H9 (cell line): Measurements from ENCODE around the gene EAF2. TPM values are rescaled to one million over a fixed set of nuclear protein-coding genes. Genes with fewer than 3 reads are reported as not detected.

Experiments
- DNase-seq: peaks from one replicate; pipeline ENCODE4 v3.0.0-alpha.2; 2017
- H2AFZ ChIP-seq: one replicate; pipeline ENCODE4 v1.6.1; 2013; ENCODE audit warnings: mild to moderate bottlenecking, low read length, control low read depth, moderate library complexity
- H2AK5ac ChIP-seq: 2 replicates; pipeline ENCODE4 v1.6.1; 2013; ENCODE audit warnings: low read length, control low read depth, mixed read lengths; ENCODE audit not compliant: insufficient read length
- H2BK120ac ChIP-seq: one replicate; pipeline ENCODE4 v1.6.1; 2013; ENCODE audit warnings: low read depth, mild to moderate bottlenecking, low read length, control low read depth, inconsistent platforms; ENCODE audit not compliant: poor library complexity, severe bottlenecking
- H2BK12ac ChIP-seq: 2 replicates; pipeline ENCODE4 v1.6.1; 2013; ENCODE audit warnings: low read length, control low read depth, mixed read lengths, low read depth; ENCODE audit not compliant: insufficient read length
- H2BK15ac ChIP-seq: 2 replicates; pipeline ENCODE4 v1.6.1; 2013; ENCODE audit warnings: low read depth, low read length, control low read depth
- H2BK20ac ChIP-seq: one replicate; pipeline ENCODE4 v1.6.1; 2013; ENCODE audit warnings: low read depth, mild to moderate bottlenecking, low read length, control low read depth, inconsistent platforms; ENCODE audit not compliant: poor library complexity, severe bottlenecking
- H2BK5ac ChIP-seq: 2 replicates; pipeline ENCODE4 v1.6.1; 2013; ENCODE audit warnings: low read length, control low read depth, mixed read lengths; ENCODE audit not compliant: insufficient read length
- H3K14ac ChIP-seq: 2 replicates; pipeline ENCODE4 v1.6.1; 2013; ENCODE audit warnings: low read length, control low read depth; ENCODE audit not compliant: insufficient read depth
- H3K18ac ChIP-seq: 2 replicates; pipeline ENCODE4 v1.6.1; 2013; ENCODE audit warnings: low read depth, mild to moderate bottlenecking, mixed read lengths, low read length, control low read depth; ENCODE audit not compliant: insufficient read length
- H3K23ac ChIP-seq: 2 replicates; pipeline ENCODE4 v1.6.1; 2013; ENCODE audit warnings: low read length, control low read depth, mixed read lengths, low read depth; ENCODE audit not compliant: insufficient read length
- H3K23me2 ChIP-seq: 2 replicates; pipeline ENCODE4 v1.6.1; 2013; ENCODE audit warnings: low read depth, mild to moderate bottlenecking, mixed read lengths, low read length, control low read depth; ENCODE audit not compliant: insufficient read length, poor library complexity, severe bottlenecking
- H3K27ac ChIP-seq: 2 replicates; pipeline ENCODE4 v1.5.1; 2013; ENCODE audit warnings: low read length, control low read depth, mixed read lengths, low read depth; ENCODE audit not compliant: insufficient read length
- H3K27me3 ChIP-seq: 2 replicates; pipeline ENCODE4 v1.6.1; 2013; ENCODE audit warnings: low read length, control low read depth, inconsistent platforms; ENCODE audit not compliant: insufficient read depth
- H3K4ac ChIP-seq: 2 replicates; pipeline ENCODE4 v1.6.1; 2013; ENCODE audit warnings: low read depth, mild to moderate bottlenecking, control low read depth, inconsistent platforms, low read length, moderate library complexity
- H3K4me1 ChIP-seq: 2 replicates; pipeline ENCODE4 v1.6.1; 2013; ENCODE audit warnings: low read length, control low read depth, inconsistent platforms; ENCODE audit not compliant: insufficient read depth
- H3K4me2 ChIP-seq: 2 replicates; pipeline ENCODE4 v1.6.1; 2013; ENCODE audit warnings: low read length, control low read depth, mixed read lengths; ENCODE audit not compliant: insufficient read length, insufficient read depth
- H3K56ac ChIP-seq: 2 replicates; pipeline ENCODE4 v1.6.1; 2013; ENCODE audit warnings: low read depth, mild to moderate bottlenecking, mixed read lengths, low read length, control low read depth; ENCODE audit not compliant: insufficient read length
- H3K79me1 ChIP-seq: 2 replicates; pipeline ENCODE4 v1.6.1; 2013; ENCODE audit warnings: low read depth, mild to moderate bottlenecking, moderate library complexity, low read length, control low read depth, inconsistent platforms; ENCODE audit not compliant: insufficient read depth, poor library complexity, severe bottlenecking
- H3K79me2 ChIP-seq: 2 replicates; pipeline ENCODE4 v1.6.1; 2013; ENCODE audit warnings: low read length, control low read depth, inconsistent platforms; ENCODE audit not compliant: insufficient read depth
- H3K9ac ChIP-seq: 2 replicates; pipeline ENCODE4 v1.6.1; 2013; ENCODE audit warnings: low read length, control low read depth, mixed read lengths; ENCODE audit not compliant: insufficient read length; ENCODE audit errors: extremely low read depth
- H3K9me3 ChIP-seq: one replicate; pipeline ENCODE4 v1.6.1; 2013; ENCODE audit warnings: low read depth, low read length, inconsistent platforms; ENCODE audit not compliant: control insufficient read depth
- H3T11ph ChIP-seq: one replicate; pipeline ENCODE4 v1.6.1; 2013; ENCODE audit warnings: mild to moderate bottlenecking, low read length, control low read depth, inconsistent platforms
- H4K20me1 ChIP-seq: one replicate; pipeline ENCODE4 v1.6.1; 2013; ENCODE audit not compliant: control insufficient read depth, insufficient read length, insufficient read depth
- H4K5ac ChIP-seq: 2 replicates; pipeline ENCODE4 v1.6.1; 2013; ENCODE audit warnings: low read depth, mild to moderate bottlenecking, mixed read lengths, low read length, control low read depth; ENCODE audit not compliant: insufficient read length
- H4K8ac ChIP-seq: replicated peaks from 2 replicates; pipeline ENCODE4 v1.6.1; 2013; ENCODE audit warnings: low read length, control low read depth, mixed read lengths, low read depth; ENCODE audit not compliant: insufficient read length
- H4K91ac ChIP-seq: 2 replicates; pipeline ENCODE4 v1.6.1; 2013; ENCODE audit warnings: low read depth, mild to moderate bottlenecking, moderate library complexity, mixed read lengths, low read length, control low read depth; ENCODE audit not compliant: insufficient read length
- H3K27ac Mint-ChIP-seq, 3 experiments: 2 replicates in 2 of 3; 3 replicates in 1 of 3; pipeline ENCODE4 v1.8.0; 2020 to 2021; ENCODE audit warnings: mixed read lengths in 3 of 3, mild to moderate bottlenecking in 1 of 3, moderate library complexity in 1 of 3
- H3K27me3 Mint-ChIP-seq: 2 replicates; pipeline ENCODE4 v1.8.0; 2021; ENCODE audit warnings: low read depth, mild to moderate bottlenecking, moderate library complexity, mixed read lengths
- H3K36me3 Mint-ChIP-seq, 3 experiments: 2 replicates in 2 of 3; 3 replicates in 1 of 3; pipeline ENCODE4 v1.8.0; 2020 to 2021; ENCODE audit warnings: low read depth in 3 of 3, mixed read lengths in 3 of 3; ENCODE audit not compliant: insufficient read depth in 1 of 3
- H3K4me1 Mint-ChIP-seq, 2 experiments: 2 replicates each; pipeline ENCODE4 v1.8.0; 2020; ENCODE audit warnings: mixed read lengths in 2 of 2
- H3K4me3 Mint-ChIP-seq, 2 experiments: 2 replicates in 1 of 2; 3 replicates in 1 of 2; pipeline ENCODE4 v1.8.0; 2020 to 2021; ENCODE audit warnings: mild to moderate bottlenecking in 2 of 2, mixed read lengths in 2 of 2, moderate library complexity in 1 of 2
- H3K9me3 Mint-ChIP-seq, 2 experiments: 2 replicates in 1 of 2; 3 replicates in 1 of 2; pipeline ENCODE4 v1.8.0; 2020; ENCODE audit warnings: mild to moderate bottlenecking in 2 of 2, mixed read lengths in 2 of 2, moderate library complexity in 1 of 2
- total RNA-seq: library from RNA; stranded (reverse); gene quantifications from 2 replicates; pipeline ENCODE4 v1.2.1, GENCODE V29; 2021
- TF ChIP-seq, protein P1 (sequence below): fragments of 200-600 bp; sonication (generic); conservative IDR thresholded peaks from 3 replicates; pipeline ENCODE4 v1.8.0; 2021; ENCODE audit warnings: antibody characterized with exemption, mild to moderate bottlenecking

EAF2 gene
- total RNA-seq, 1 experiment from 2014 or later, result 4.3 TPM

DNA sequence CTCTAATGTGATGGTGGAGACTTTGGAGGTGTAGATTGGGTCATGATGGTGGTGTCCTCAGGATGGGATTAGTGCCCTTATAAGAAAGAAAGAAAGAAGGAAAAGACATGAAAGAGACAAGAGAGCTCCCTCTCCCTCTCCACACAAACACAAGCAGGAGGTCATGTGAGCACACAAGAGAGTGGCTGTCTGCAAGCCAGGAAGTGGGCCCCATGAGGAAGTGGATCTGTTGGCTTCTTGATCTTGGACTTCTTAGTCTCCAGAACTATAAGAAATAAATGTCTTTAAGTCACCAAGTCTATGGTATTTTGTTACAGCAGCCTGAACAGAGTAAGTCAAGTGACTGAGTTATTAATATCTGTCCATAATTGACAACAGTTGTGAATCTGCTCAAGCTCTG, 17.3 kb upstream of the EAF2 start:
- no peak overlapping the region for H3K4ac ChIP-seq
- Mint-ChIP-seq H3K4me3 (no peak overlapping the region), H3K36me3 (peaks cover 42 to 55% (median 53%) of the 10 kb centered on the region in 3 experiments), H3K27me3 (no peaks in the 10 kb centered on the region), H3K9me3 (peaks cover 3 to 6% of the 10 kb centered on the region in 2 experiments; a peak in 2 of 5 replicates), H3K4me1 (no peaks in the 10 kb centered on the region), H3K27ac (no peak overlapping the region; a peak in 1 of 7 replicates)
- no peak overlapping the region for H2BK15ac ChIP-seq
- no peak overlapping the region for H3K23ac ChIP-seq
- TF ChIP-seq, protein P1, sequence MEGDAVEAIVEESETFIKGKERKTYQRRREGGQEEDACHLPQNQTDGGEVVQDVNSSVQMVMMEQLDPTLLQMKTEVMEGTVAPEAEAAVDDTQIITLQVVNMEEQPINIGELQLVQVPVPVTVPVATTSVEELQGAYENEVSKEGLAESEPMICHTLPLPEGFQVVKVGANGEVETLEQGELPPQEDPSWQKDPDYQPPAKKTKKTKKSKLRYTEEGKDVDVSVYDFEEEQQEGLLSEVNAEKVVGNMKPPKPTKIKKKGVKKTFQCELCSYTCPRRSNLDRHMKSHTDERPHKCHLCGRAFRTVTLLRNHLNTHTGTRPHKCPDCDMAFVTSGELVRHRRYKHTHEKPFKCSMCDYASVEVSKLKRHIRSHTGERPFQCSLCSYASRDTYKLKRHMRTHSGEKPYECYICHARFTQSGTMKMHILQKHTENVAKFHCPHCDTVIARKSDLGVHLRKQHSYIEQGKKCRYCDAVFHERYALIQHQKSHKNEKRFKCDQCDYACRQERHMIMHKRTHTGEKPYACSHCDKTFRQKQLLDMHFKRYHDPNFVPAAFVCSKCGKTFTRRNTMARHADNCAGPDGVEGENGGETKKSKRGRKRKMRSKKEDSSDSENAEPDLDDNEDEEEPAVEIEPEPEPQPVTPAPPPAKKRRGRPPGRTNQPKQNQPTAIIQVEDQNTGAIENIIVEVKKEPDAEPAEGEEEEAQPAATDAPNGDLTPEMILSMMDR, result no peak
- H3T11ph ChIP-seq, result no peak overlapping the region
- H3K56ac ChIP-seq, result no peak overlapping the region
- no peak overlapping the region for H2AFZ ChIP-seq
- no peak overlapping the region for H2BK5ac ChIP-seq
- no peak overlapping the region for H3K9ac ChIP-seq
- no peaks in the 10 kb centered on the region for H3K4me1 ChIP-seq
- H3K14ac ChIP-seq, result no peak overlapping the region
- no peak overlapping the region for H2BK20ac ChIP-seq
- no peaks in the 10 kb centered on the region; the same call in 1 of the 2 replicates for H3K79me2 ChIP-seq
- no peak overlapping the region for H4K5ac ChIP-seq
- H3K27me3 ChIP-seq, result no peaks in the 10 kb centered on the region
- no peak overlapping the region for H3K18ac ChIP-seq
- H3K9me3 ChIP-seq, result no peaks in the 10 kb centered on the region
- no peak overlapping the region for H4K8ac ChIP-seq
- H3K4me2 ChIP-seq, result no peak overlapping the region
- H3K79me1 ChIP-seq, result peaks cover 4% of the 10 kb centered on the region
- no peak overlapping the region for H2BK12ac ChIP-seq
- no peaks in the 10 kb centered on the region for H3K23me2 ChIP-seq
- no peak for DNase-seq
- no peak overlapping the region for H4K91ac ChIP-seq
- H2BK120ac ChIP-seq, result no peak overlapping the region
- no peak overlapping the region for H2AK5ac ChIP-seq
- no peaks in the 10 kb centered on the region for H4K20me1 ChIP-seq
- no peak overlapping the region for H3K27ac ChIP-seq
